Measurements from ENCODE around the gene AZU1. TPM values are rescaled to one million over a fixed set of nuclear protein-coding genes. Genes with fewer than 3 reads are reported as not detected.

AZU1 gene
- total RNA-seq, 1 experiment from 2014 or later: 1.6 TPM

- Histone ChIP-seq H3K23me2 (ENCODE audit: insufficient read length, low read depth, low read length, poor library complexity, severe bottlenecking) (no peaks in the 10 kb centered on the region), H3K23ac (ENCODE audit: insufficient read length, low read depth, low read length) (no peak overlapping the region), H3K4me1 (ENCODE audit: insufficient read depth, low read length) (no peaks in the 10 kb centered on the region), H2BK120ac (ENCODE audit: low read depth, low read length, poor library complexity, severe bottlenecking) (no peak overlapping the region), H2AFZ (ENCODE audit: low read length) (no peak overlapping the region), H3K18ac (ENCODE audit: insufficient read length, low read depth, low read length) (no peak overlapping the region), H3K79me2 (ENCODE audit: insufficient read depth, low read length) (no peaks in the 10 kb centered on the region), H3K9ac (ENCODE audit: extremely low read depth, insufficient read length, low read length) (no peak overlapping the region), H2BK12ac (ENCODE audit: insufficient read length, low read depth, low read length) (no peak overlapping the region), H3K4ac (ENCODE audit: low read depth, low read length) (no peak overlapping the region), H4K8ac (replicated peaks; ENCODE audit: insufficient read length, low read depth, low read length) (no peak overlapping the region), H3K27ac (ENCODE audit: insufficient read length, low read depth, low read length) (no peak overlapping the region), H4K91ac (ENCODE audit: insufficient read length, low read depth, low read length) (no peak overlapping the region), H3K9me3 (ENCODE audit: control insufficient read depth, low read depth, low read length) (no peaks in the 10 kb centered on the region), H2AK5ac (ENCODE audit: insufficient read length, low read length) (no peak overlapping the region), H4K20me1 (ENCODE audit: control insufficient read depth, insufficient read depth, insufficient read length) (no peaks in the 10 kb centered on the region), H3K14ac (ENCODE audit: insufficient read depth, low read length) (no peak overlapping the region), H2BK15ac (ENCODE audit: low read depth, low read length) (no peak overlapping the region), H3K4me2 (ENCODE audit: insufficient read depth, insufficient read length, low read length) (no peak overlapping the region), H3T11ph (ENCODE audit: low read length) (no peak overlapping the region), H3K27me3 (ENCODE audit: insufficient read depth, low read length) (peaks cover 3% of the 10 kb centered on the region; the same call in 1 of the 2 replicates), H4K5ac (ENCODE audit: insufficient read length, low read depth, low read length) (no peak overlapping the region), H3K79me1 (ENCODE audit: insufficient read depth, low read depth, low read length, poor library complexity, severe bottlenecking) (no peaks in the 10 kb centered on the region), H3K56ac (ENCODE audit: insufficient read length, low read depth, low read length) (no peak overlapping the region), H2BK5ac (ENCODE audit: insufficient read length, low read length) (no peak overlapping the region), H2BK20ac (ENCODE audit: low read depth, low read length, poor library complexity, severe bottlenecking) (no peak overlapping the region)
- Mint-ChIP-seq H3K4me1 (no peaks in the 10 kb centered on the region), H3K27me3 (ENCODE audit: low read depth) (peaks cover 32% of the 10 kb centered on the region), H3K27ac (no peak overlapping the region), H3K4me3 (no peak overlapping the region), H3K36me3 (ENCODE audit: insufficient read depth in 1 of 3, low read depth in 3 of 3) (no peaks in the 10 kb centered on the region), H3K9me3 (peaks cover 0 to 2% of the 10 kb centered on the region in 2 experiments; a peak in 1 of 5 replicates)
- no peak for DNase-seq
- no peak for TF ChIP-seq CTCF (conservative IDR thresholded peaks at IDR 0.05)
- WGBS (ENCODE audit: extremely low coverage, insufficient read length, low lambda C conversion rate): no CpG with 5 or more reads among the region's 12 CpGs
These were observed 27.5 kb downstream of the AZU1 start for GRCh38 chr19:855142-855541.
